ENCODE results near the gene EHMT1. TPM values are rescaled to one million over a fixed set of nuclear protein-coding genes. Genes with fewer than 3 reads are reported as not detected.

Gene EHMT1
- total RNA-seq, 1 donor, result 43.6 TPM

DNA sequence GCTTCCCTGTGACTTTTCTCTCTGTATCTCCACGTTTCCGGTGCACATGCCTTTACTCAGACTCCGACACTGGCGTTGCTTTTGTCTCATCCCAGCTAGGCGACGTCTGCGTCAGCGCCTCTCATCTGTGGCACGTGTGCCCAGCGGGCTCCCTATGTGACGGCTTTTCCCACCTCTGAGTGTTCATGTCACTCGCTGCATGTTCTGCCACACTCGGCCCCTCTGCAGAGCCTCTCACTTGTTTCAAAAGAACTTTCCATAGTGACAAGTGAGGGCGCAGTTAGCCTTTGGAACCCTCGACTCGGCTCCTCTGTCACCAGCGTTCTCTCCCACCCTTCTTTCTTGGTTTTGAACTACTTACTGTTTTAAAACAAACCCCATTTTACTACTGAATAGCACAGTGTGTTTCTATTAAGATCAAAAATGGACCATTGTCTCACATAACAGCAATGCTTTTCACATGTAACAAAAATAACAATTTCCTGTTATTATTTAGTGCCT, 145.4 kb downstream of the EHMT1 start:
- TF ChIP-seq, protein P1, sequence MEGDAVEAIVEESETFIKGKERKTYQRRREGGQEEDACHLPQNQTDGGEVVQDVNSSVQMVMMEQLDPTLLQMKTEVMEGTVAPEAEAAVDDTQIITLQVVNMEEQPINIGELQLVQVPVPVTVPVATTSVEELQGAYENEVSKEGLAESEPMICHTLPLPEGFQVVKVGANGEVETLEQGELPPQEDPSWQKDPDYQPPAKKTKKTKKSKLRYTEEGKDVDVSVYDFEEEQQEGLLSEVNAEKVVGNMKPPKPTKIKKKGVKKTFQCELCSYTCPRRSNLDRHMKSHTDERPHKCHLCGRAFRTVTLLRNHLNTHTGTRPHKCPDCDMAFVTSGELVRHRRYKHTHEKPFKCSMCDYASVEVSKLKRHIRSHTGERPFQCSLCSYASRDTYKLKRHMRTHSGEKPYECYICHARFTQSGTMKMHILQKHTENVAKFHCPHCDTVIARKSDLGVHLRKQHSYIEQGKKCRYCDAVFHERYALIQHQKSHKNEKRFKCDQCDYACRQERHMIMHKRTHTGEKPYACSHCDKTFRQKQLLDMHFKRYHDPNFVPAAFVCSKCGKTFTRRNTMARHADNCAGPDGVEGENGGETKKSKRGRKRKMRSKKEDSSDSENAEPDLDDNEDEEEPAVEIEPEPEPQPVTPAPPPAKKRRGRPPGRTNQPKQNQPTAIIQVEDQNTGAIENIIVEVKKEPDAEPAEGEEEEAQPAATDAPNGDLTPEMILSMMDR (IDR thresholded peaks at IDR 0.05; ENCODE audit: insufficient read depth, low read depth, low read length), result no peak
- DNase-seq (ENCODE audit: low read depth), result no peak
- H3K4me3 ChIP-seq (ENCODE audit: low read depth, low read length), result no peak overlapping the region

DNA sequence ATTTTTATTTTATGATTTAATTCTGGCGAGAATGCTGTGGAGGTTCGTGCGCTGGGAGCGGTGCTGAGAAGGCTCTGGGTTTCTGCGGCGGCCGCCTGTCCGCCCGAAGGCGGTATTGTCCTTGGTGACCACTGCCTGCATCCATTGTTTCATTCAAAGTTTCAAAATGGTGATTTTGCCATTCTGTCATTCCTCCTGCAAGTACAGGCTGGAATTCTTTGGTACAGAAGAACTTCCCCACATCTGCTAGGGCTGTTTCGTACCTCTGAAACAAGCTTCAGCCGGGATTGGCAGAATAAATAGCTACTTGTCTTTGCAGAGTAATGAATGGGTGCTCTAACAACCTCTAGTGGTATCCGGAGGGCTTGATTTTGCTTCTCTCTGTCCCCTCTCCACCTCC, 146.2 kb downstream of the EHMT1 start:
- no peak for DNase-seq (ENCODE audit: low read depth)
- TF ChIP-seq, protein P1 (IDR thresholded peaks at IDR 0.05; ENCODE audit: insufficient read depth, low read depth, low read length), result no peak
- no peak overlapping the region for H3K4me3 ChIP-seq (ENCODE audit: low read depth, low read length)

DNA sequence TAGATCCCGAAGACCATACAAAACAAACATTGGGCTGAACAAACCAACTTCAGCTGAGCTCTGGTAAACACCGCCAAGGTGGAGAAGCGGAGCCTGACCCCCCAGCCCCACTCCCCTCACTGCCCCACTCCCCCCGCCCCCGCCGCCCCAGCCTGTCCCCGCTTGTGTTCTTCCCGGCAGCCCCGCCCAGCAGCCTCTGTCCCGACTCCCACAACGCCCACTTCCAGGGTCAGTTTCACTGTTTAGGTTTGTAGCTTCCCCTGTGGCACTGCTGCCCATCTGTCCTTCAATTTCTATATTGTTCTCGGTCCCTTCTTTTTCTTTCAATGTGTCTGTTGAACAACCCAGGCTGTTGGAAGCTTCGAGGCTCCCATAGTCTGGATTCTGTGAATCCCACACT, 146.7 kb downstream of the EHMT1 start:
- H3K4me3 ChIP-seq (ENCODE audit: low read depth, low read length), result no peak overlapping the region
- TF ChIP-seq, protein P1 (IDR thresholded peaks at IDR 0.05; ENCODE audit: insufficient read depth, low read depth, low read length), result no peak
- no peak for DNase-seq (ENCODE audit: low read depth)

DNA sequence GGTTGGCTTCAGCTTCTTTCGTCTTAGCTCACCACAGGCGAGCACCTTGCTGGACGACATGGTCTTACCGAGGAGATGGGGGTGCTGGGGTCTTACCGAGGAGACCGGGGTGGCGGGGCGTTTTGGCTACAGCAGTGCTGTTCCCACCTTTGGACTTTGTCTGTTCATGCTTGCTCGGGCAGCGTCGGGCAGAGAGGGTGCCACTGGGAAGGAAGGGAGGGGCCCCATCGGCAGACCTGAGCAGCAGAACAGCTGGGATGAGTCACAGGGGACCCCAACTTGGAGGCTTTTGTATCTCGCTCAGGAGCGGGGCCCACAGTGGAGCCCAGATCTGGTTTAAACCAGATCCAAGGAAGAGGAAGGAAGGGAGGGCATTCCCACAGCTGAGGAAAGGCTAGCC, 152.8 kb downstream of the EHMT1 start:
- no peak overlapping the region for H3K4me3 ChIP-seq (ENCODE audit: low read depth, low read length)
- DNase-seq (ENCODE audit: low read depth), result no peak
- TF ChIP-seq, protein P1 (IDR thresholded peaks at IDR 0.05; ENCODE audit: insufficient read depth, low read depth, low read length), result no peak

DNA sequence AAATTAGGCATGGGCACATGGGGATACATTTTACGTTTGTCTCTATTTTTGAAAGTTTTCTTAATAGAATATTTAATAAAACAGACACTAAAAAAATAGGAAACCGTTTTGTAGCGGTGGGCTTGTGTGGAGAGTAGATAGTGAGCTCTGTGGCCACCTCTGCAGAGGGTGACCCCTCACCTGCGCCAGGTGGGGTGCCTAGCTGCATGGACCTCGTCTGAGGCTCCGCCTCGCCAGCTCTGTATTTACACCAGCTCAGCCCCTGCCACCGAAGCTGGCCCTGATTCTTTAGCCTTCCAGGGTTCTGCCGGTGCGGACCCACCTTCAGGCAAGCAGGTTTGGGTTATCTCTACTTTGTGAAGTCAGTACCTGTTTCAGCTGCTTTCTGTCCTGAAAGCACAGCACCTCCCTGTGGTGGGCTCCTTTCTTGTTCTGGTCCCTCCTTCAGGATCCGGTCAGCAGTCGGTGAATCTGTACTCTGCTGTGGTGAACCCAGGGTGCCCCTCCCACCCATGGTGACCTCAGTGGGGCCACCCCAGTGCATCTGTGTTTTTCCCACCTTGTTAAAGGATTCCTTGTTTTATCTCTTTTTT, 153.6 kb downstream of the EHMT1 start:
- no peak for DNase-seq (ENCODE audit: low read depth)
- TF ChIP-seq, protein P1 (IDR thresholded peaks at IDR 0.05; ENCODE audit: insufficient read depth, low read depth, low read length), result peak; percentile 24
- H3K4me3 ChIP-seq (ENCODE audit: low read depth, low read length), result no peak overlapping the region

DNA sequence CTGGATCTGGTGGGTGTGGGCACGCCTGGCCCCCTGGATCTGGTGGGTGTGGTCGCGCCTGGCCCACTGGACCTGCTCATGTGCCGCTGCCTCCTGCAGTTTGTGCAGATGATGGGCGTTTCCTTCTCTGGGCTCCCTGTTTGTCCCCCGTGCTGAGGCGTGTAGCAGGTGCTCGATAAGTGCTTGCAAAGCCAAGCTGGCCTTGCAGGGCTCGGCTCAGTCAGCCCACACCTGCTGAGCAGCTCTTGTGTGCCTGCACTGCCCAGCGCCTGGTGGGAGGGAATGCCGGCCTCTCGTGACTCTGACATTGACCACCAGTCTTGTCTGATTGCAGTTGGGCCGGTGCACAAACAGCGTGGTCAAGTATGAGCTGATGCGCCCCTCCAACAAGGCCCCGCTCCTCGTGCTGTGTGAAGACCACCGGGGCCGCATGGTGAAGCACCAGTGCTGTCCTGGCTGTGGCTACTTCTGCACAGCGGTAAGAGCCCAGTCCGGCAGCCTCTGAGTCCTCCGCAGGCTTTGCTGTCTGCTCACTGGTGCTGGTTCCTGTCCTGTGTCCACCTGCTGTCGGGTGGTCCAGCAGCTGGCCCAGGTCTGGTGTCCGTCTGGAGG, 156.1 kb downstream of the EHMT1 start:
- no peak overlapping the region for H3K4me3 ChIP-seq (ENCODE audit: low read depth, low read length)
- no peak for DNase-seq (ENCODE audit: low read depth)
- TF ChIP-seq, protein P1 (IDR thresholded peaks at IDR 0.05; ENCODE audit: insufficient read depth, low read depth, low read length), result no peak
